ENCODE data around the gene EMCN.

Gene EMCN

GRCh38 chr4:100372432-100372831, 145.4 kb downstream of the EMCN start:
- TF ChIP-seq CTCF (IDR thresholded peaks at IDR 0.05): peak; percentile 45
- DNase-seq: peak; percentile 3
- no peak overlapping the region for H3K27ac Mint-ChIP-seq
- H3K36me3 Mint-ChIP-seq (ENCODE audit: low read depth): no peaks in the 10 kb centered on the region
- peaks cover 7% of the 10 kb centered on the region for H3K4me1 Mint-ChIP-seq
- no peaks in the 10 kb centered on the region for H3K9me3 Mint-ChIP-seq
- no peak overlapping the region for H3K4me3 Mint-ChIP-seq
- peaks cover 3% of the 10 kb centered on the region for H3K27me3 Mint-ChIP-seq (ENCODE audit: low read depth, poor library complexity)

- Mint-ChIP-seq H3K36me3 (ENCODE audit: low read depth) (no peaks in the 10 kb centered on the region), H3K4me3 (no peak overlapping the region), H3K9me3 (no peaks in the 10 kb centered on the region), H3K4me1 (peaks cover 7% of the 10 kb centered on the region), H3K27me3 (ENCODE audit: low read depth, poor library complexity) (no peaks in the 10 kb centered on the region), H3K27ac (no peak overlapping the region)
- no peak for TF ChIP-seq CTCF (IDR thresholded peaks at IDR 0.05)
- no peak for DNase-seq
These were observed 148.0 kb downstream of the EMCN start for GRCh38 chr4:100369871-100370270.

- TF ChIP-seq CTCF (IDR thresholded peaks at IDR 0.05): no peak
- Mint-ChIP-seq H3K27me3 (ENCODE audit: low read depth, poor library complexity) (peaks cover 5% of the 10 kb centered on the region), H3K4me1 (peaks cover 7% of the 10 kb centered on the region), H3K4me3 (no peak overlapping the region), H3K36me3 (ENCODE audit: low read depth) (no peaks in the 10 kb centered on the region), H3K9me3 (no peaks in the 10 kb centered on the region), H3K27ac (no peak overlapping the region)
- no peak for DNase-seq
These were observed 150.4 kb downstream of the EMCN start for GRCh38 chr4:100367451-100367850.

- Mint-ChIP-seq H3K4me1 (peaks cover 7% of the 10 kb centered on the region), H3K9me3 (no peaks in the 10 kb centered on the region), H3K4me3 (no peak overlapping the region), H3K27ac (no peak overlapping the region), H3K27me3 (ENCODE audit: low read depth, poor library complexity) (peaks cover 9% of the 10 kb centered on the region), H3K36me3 (ENCODE audit: low read depth) (no peaks in the 10 kb centered on the region)
- no peak for TF ChIP-seq CTCF (IDR thresholded peaks at IDR 0.05)
- no peak for DNase-seq
These were observed 151.6 kb downstream of the EMCN start for GRCh38 chr4:100366213-100366612.

GRCh38 chr4:100362366-100362765, 155.5 kb downstream of the EMCN start:
- Mint-ChIP-seq H3K4me3 (no peak overlapping the region), H3K27me3 (ENCODE audit: low read depth, poor library complexity) (peaks cover 9% of the 10 kb centered on the region), H3K36me3 (ENCODE audit: low read depth) (no peaks in the 10 kb centered on the region), H3K27ac (no peak overlapping the region), H3K4me1 (no peaks in the 10 kb centered on the region), H3K9me3 (peaks cover 16% of the 10 kb centered on the region)
- no peak for DNase-seq
- no peak for TF ChIP-seq CTCF (IDR thresholded peaks at IDR 0.05)

- no peak for TF ChIP-seq CTCF (IDR thresholded peaks at IDR 0.05)
- Mint-ChIP-seq H3K27ac (no peak overlapping the region), H3K4me3 (no peak overlapping the region), H3K9me3 (peaks cover 23% of the 10 kb centered on the region), H3K36me3 (ENCODE audit: low read depth) (no peaks in the 10 kb centered on the region), H3K27me3 (ENCODE audit: low read depth, poor library complexity) (peaks cover 9% of the 10 kb centered on the region), H3K4me1 (no peaks in the 10 kb centered on the region)
- no peak for DNase-seq
These were observed 156.5 kb downstream of the EMCN start for GRCh38 chr4:100361336-100361735.
